ENCODE measurements around the gene NOS1. TPM values are rescaled to one million over a fixed set of nuclear protein-coding genes. Genes with fewer than 3 reads are reported as not detected.

Gene NOS1
- total RNA-seq, 1 experiment from 2014 or later: 2.3 TPM

GRCh38 chr12:117403586-117404139 lies 42.2 kb upstream of the NOS1 start:
- Histone ChIP-seq H3K9me3 (ENCODE audit: control insufficient read depth, low read depth, low read length) (no peaks in the 10 kb centered on the region), H3T11ph (ENCODE audit: low read length) (no peak overlapping the region), H3K27me3 (ENCODE audit: insufficient read depth, low read length) (no peaks in the 10 kb centered on the region), H4K20me1 (ENCODE audit: control insufficient read depth, insufficient read depth, insufficient read length) (no peaks in the 10 kb centered on the region), H3K4me1 (ENCODE audit: insufficient read depth, low read length) (peaks cover 8% of the 10 kb centered on the region; the same call in 1 of the 2 replicates), H3K23ac (ENCODE audit: insufficient read length, low read depth, low read length) (no peak overlapping the region), H3K79me2 (ENCODE audit: insufficient read depth, low read length) (no peaks in the 10 kb centered on the region), H2BK5ac (ENCODE audit: insufficient read length, low read length) (no peak overlapping the region), H4K91ac (ENCODE audit: insufficient read length, low read depth, low read length) (no peak overlapping the region), H3K4ac (ENCODE audit: low read depth, low read length) (no peak overlapping the region), H2BK20ac (ENCODE audit: low read depth, low read length, poor library complexity, severe bottlenecking) (no peak overlapping the region), H3K27ac (ENCODE audit: insufficient read length, low read depth, low read length) (no peak overlapping the region), H3K9ac (ENCODE audit: extremely low read depth, insufficient read length, low read length) (no peak overlapping the region), H3K18ac (ENCODE audit: insufficient read length, low read depth, low read length) (no peak overlapping the region), H3K4me2 (ENCODE audit: insufficient read depth, insufficient read length, low read length) (no peak overlapping the region), H2BK120ac (ENCODE audit: low read depth, low read length, poor library complexity, severe bottlenecking) (no peak overlapping the region), H2AK5ac (ENCODE audit: insufficient read length, low read length) (no peak overlapping the region), H3K23me2 (ENCODE audit: insufficient read length, low read depth, low read length, poor library complexity, severe bottlenecking) (peaks cover 2% of the 10 kb centered on the region), H3K79me1 (ENCODE audit: insufficient read depth, low read depth, low read length, poor library complexity, severe bottlenecking) (no peaks in the 10 kb centered on the region), H4K8ac (replicated peaks; ENCODE audit: insufficient read length, low read depth, low read length) (no peak overlapping the region), H2AFZ (ENCODE audit: low read length) (no peak overlapping the region), H3K14ac (ENCODE audit: insufficient read depth, low read length) (no peak overlapping the region), H2BK12ac (ENCODE audit: insufficient read length, low read depth, low read length) (no peak overlapping the region), H3K56ac (ENCODE audit: insufficient read length, low read depth, low read length) (no peak overlapping the region), H4K5ac (ENCODE audit: insufficient read length, low read depth, low read length) (no peak overlapping the region), H2BK15ac (ENCODE audit: low read depth, low read length) (no peak overlapping the region)
- DNase-seq: no peak
- Mint-ChIP-seq H3K4me3 (no peak overlapping the region), H3K36me3 (ENCODE audit: insufficient read depth in 1 of 3, low read depth in 3 of 3) (no peaks in the 10 kb centered on the region), H3K4me1 (peaks cover 11 to 14% of the 10 kb centered on the region in 2 experiments), H3K27me3 (ENCODE audit: low read depth) (peaks cover 22% of the 10 kb centered on the region), H3K27ac (no peak overlapping the region), H3K9me3 (peaks cover 0 to 3% of the 10 kb centered on the region in 2 experiments; a peak in 3 of 5 replicates)
- WGBS (ENCODE audit: extremely low coverage, insufficient read length, low lambda C conversion rate): no CpG with 5 or more reads among the region's 3 CpGs
- TF ChIP-seq CTCF (conservative IDR thresholded peaks at IDR 0.05): no peak
